Neural progenitor cell (in vitro differentiated cells): ENCODE results near the gene SLC2A11. TPM values are rescaled to one million over a fixed set of nuclear protein-coding genes. Genes with fewer than 3 reads are reported as not detected.

ENCODE experiments used
- DNase-seq: peaks from one replicate; pipeline ENCODE4 v3.0.0-alpha.2; 2016; ENCODE audit warnings: low spot score
- H2AFZ ChIP-seq: fragments of 200-600 bp; sonication (generic); replicated peaks from 2 replicates; pipeline ENCODE4 v1.6.1; 2016; ENCODE audit warnings: antibody characterized with exemption
- H3F3A ChIP-seq: fragments of 200-600 bp; sonication (generic); 2 replicates; pipeline ENCODE4 v1.6.1; 2016; ENCODE audit warnings: antibody characterized with exemption, low read depth
- H3K27ac ChIP-seq: fragments of 200-600 bp; sonication (generic); 2 replicates; pipeline ENCODE4 v1.5.1; 2016; ENCODE audit warnings: mild to moderate bottlenecking
- H3K27me3 ChIP-seq: fragments of 200-600 bp; sonication (generic); 2 replicates; pipeline ENCODE4 v1.6.1; 2016; ENCODE audit warnings: mild to moderate bottlenecking, moderate library complexity
- H3K36me3 ChIP-seq: fragments of 200-600 bp; sonication (generic); 2 replicates; pipeline ENCODE4 v1.5.1; 2016
- H3K4me1 ChIP-seq: fragments of 200-600 bp; sonication (generic); 2 replicates; pipeline ENCODE4 v1.6.1; 2016; ENCODE audit warnings: mixed run types
- H3K4me2 ChIP-seq: fragments of 200-600 bp; sonication (generic); 2 replicates; pipeline ENCODE4 v1.6.1; 2016
- H3K4me3 ChIP-seq: fragments of 200-600 bp; sonication (generic); 2 replicates; pipeline ENCODE4 v1.5.1; 2016
- H3K79me2 ChIP-seq: fragments of 200-600 bp; sonication (generic); 2 replicates; pipeline ENCODE4 v1.6.1; 2016; ENCODE audit warnings: low read depth
- H3K9ac ChIP-seq: fragments of 200-600 bp; sonication (generic); 2 replicates; pipeline ENCODE4 v1.6.1; 2016
- H3K9me3 ChIP-seq: fragments of 200-600 bp; sonication (generic); 2 replicates; pipeline ENCODE4 v1.5.1; 2016; ENCODE audit warnings: low read depth
- H4K20me1 ChIP-seq: fragments of 200-600 bp; sonication (generic); 2 replicates; pipeline ENCODE4 v1.6.1; 2016; ENCODE audit warnings: low read depth
- H3K27ac Mint-ChIP-seq: 3 replicates; pipeline ENCODE4 v1.8.0; 2021; ENCODE audit warnings: mixed read lengths
- H3K27me3 Mint-ChIP-seq: 2 replicates; pipeline ENCODE4 v1.8.0; 2022; ENCODE audit warnings: low read depth, mild to moderate bottlenecking, inconsistent platforms, moderate library complexity, mixed read lengths; ENCODE audit not compliant: insufficient read depth
- H3K36me3 Mint-ChIP-seq: 3 replicates; pipeline ENCODE4 v1.8.0; 2021; ENCODE audit warnings: mixed read lengths
- H3K4me1 Mint-ChIP-seq: 3 replicates; pipeline ENCODE4 v1.8.0; 2021; ENCODE audit warnings: mixed read lengths
- H3K4me3 Mint-ChIP-seq: 3 replicates; pipeline ENCODE4 v1.8.0; 2021; ENCODE audit warnings: mild to moderate bottlenecking, moderate library complexity, mixed read lengths
- H3K9me3 Mint-ChIP-seq: 3 replicates; pipeline ENCODE4 v1.8.0; 2020; ENCODE audit warnings: mixed read lengths
- CTCF ChIP-seq: fragments of 200-600 bp; sonication (generic); IDR thresholded peaks from 2 replicates; pipeline ENCODE4 v1.5.1; 2017; ENCODE audit warnings: antibody characterized with exemption, mild to moderate bottlenecking
- EZH2 ChIP-seq: fragments of 200-600 bp; sonication (generic); IDR thresholded peaks from 2 replicates; pipeline ENCODE4 v1.6.1; 2017; ENCODE audit warnings: antibody characterized with exemption, mild to moderate bottlenecking, moderate library complexity
- EZH2phosphoT487 ChIP-seq: fragments of 200-600 bp; sonication (generic); IDR thresholded peaks from 2 replicates; pipeline ENCODE4 v1.6.1; 2017; ENCODE audit warnings: antibody characterized with exemption
- total RNA-seq: library from RNA; depleted of rRNA; stranded (reverse); fragments of >200 nt; gene quantifications from 2 replicates; pipeline ENCODE4 v1.2.3, GENCODE V29; 2015; ENCODE audit warnings: low replicate concordance

The SLC2A11 gene
- total RNA-seq, 1 donor from 2014 or later: 3.8 TPM

DNA sequence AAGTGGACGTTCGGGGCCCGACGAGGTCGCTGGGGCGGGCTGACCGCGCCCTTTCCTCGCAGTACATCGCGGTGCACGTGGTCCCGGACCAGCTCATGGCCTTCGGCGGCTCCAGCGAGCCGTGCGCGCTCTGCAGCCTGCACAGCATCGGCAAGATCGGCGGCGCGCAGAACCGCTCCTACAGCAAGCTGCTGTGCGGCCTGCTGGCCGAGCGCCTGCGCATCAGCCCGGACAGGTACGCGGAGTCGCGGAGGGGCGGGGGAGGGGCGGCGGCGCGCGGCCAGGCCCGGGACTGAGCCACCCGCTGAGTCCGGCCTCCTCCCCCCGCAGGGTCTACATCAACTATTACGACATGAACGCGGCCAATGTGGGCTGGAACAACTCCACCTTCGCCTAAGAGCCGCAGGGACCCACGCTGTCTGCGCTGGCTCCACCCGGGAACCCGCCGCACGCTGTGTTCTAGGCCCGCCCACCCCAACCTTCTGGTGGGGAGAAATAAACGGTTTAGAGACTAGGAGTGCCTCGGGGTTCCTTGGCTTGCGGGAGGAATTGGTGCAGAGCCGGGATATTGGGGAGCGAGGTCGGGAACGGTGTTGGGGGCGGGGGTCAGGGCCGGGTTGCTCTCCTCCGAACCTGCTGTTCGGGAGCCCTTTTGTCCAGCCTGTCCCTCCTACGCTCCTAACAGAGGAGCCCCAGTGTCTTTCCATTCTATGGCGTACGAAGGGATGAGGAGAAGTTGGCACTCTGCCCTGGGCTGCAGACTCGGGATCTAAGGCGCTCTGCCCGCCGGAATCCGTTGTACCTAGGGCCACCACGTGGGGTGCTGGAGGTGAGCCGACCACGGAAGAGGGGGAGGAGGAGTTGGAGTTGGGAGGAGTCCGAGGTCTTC lies 37.3 kb downstream of the SLC2A11 start:
- peaks cover 23% of the 10 kb centered on the region for H3K36me3 Mint-ChIP-seq
- peaks cover 16% of the 10 kb centered on the region for H3K27me3 Mint-ChIP-seq
- peaks cover 27% of the 10 kb centered on the region for H3K79me2 ChIP-seq
- H3K9me3 Mint-ChIP-seq: peaks cover 5% of the 10 kb centered on the region
- H3K4me3 Mint-ChIP-seq: peak overlapping the region; percentile 94
- H3K9me3 ChIP-seq: no peaks in the 10 kb centered on the region
- H3K4me2 ChIP-seq: peak overlapping the region; percentile 80
- peaks cover 34% of the 10 kb centered on the region for H3K4me1 Mint-ChIP-seq
- peaks cover 58% of the 10 kb centered on the region for H3F3A ChIP-seq
- no peak overlapping the region for H2AFZ ChIP-seq
- H3K27ac Mint-ChIP-seq: peak overlapping the region; percentile 91
- peaks cover 19% of the 10 kb centered on the region for H3K4me1 ChIP-seq
- peak overlapping the region; percentile 69 for H3K4me3 ChIP-seq
- H4K20me1 ChIP-seq: peaks cover 37% of the 10 kb centered on the region
- no peaks in the 10 kb centered on the region for H3K27me3 ChIP-seq
- peak overlapping the region; percentile 83 for H3K27ac ChIP-seq
- peak overlapping the region; percentile 25 for H3K9ac ChIP-seq
- TF ChIP-seq CTCF: peak; percentile 54
- no peak for TF ChIP-seq EZH2
- no peak for TF ChIP-seq EZH2phosphoT487
- peak; percentile 90 for DNase-seq
- no peaks in the 10 kb centered on the region for H3K36me3 ChIP-seq

DNA sequence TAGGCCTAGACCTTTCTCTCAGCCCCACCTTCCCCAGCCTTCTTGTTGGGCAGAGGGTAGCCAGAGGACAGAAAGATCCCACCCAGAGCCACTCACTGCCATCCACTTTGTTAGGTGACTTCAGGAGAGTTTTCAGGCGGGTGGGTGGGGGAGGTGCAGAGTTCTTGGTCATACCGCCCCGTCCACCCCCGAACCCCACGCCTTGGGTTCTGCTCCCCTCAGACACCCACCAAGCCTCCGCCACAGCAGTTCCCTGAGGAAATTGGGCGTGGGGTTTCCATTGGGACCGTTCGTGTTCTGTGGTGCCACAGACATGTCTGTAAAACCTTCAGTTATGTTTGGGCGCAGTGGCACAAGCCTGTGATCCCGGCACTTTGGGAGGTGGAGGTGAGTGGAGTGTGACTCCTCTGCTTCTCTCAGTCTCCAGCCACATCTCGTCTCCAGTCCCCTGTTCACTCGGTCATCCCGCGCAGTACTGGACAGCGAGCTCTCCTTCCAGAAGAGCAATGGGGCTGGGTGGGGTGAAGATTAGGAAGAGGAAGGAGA lies 38.0 kb downstream of the SLC2A11 start:
- Mint-ChIP-seq H3K4me1 (peaks cover 34% of the 10 kb centered on the region), H3K27me3 (peaks cover 13% of the 10 kb centered on the region), H3K4me3 (peak overlapping the region; percentile 94), H3K9me3 (peaks cover 5% of the 10 kb centered on the region), H3K27ac (peak overlapping the region; percentile 91), H3K36me3 (peaks cover 30% of the 10 kb centered on the region)
- Histone ChIP-seq H4K20me1 (peaks cover 37% of the 10 kb centered on the region), H3K27me3 (no peaks in the 10 kb centered on the region), H3K4me1 (peaks cover 19% of the 10 kb centered on the region), H3K36me3 (no peaks in the 10 kb centered on the region), H3F3A (peaks cover 58% of the 10 kb centered on the region), H3K9ac (no peak overlapping the region), H2AFZ (no peak overlapping the region), H3K27ac (no peak overlapping the region), H3K4me3 (peak overlapping the region; percentile 69), H3K4me2 (peak overlapping the region; percentile 80), H3K9me3 (no peaks in the 10 kb centered on the region), H3K79me2 (peaks cover 27% of the 10 kb centered on the region)
- no peak for DNase-seq
- no peak for TF ChIP-seq CTCF
- TF ChIP-seq EZH2phosphoT487: no peak
- no peak for TF ChIP-seq EZH2

GRCh38 chr22:23896166-23896522 lies 38.5 kb downstream of the SLC2A11 start:
- peaks cover 19% of the 10 kb centered on the region for H3K4me1 ChIP-seq
- no peaks in the 10 kb centered on the region for H3K36me3 ChIP-seq
- Mint-ChIP-seq H3K36me3 (peaks cover 33% of the 10 kb centered on the region), H3K27me3 (peaks cover 13% of the 10 kb centered on the region), H3K9me3 (peaks cover 5% of the 10 kb centered on the region), H3K4me3 (peak overlapping the region; percentile 94), H3K4me1 (peaks cover 34% of the 10 kb centered on the region), H3K27ac (no peak overlapping the region)
- no peak overlapping the region for H3K9ac ChIP-seq
- TF ChIP-seq CTCF: no peak
- no peak for TF ChIP-seq EZH2phosphoT487
- no peak for TF ChIP-seq EZH2
- no peaks in the 10 kb centered on the region for H3K27me3 ChIP-seq
- H3K27ac ChIP-seq: no peak overlapping the region
- no peaks in the 10 kb centered on the region for H3K9me3 ChIP-seq
- H3K4me2 ChIP-seq: peak overlapping the region; percentile 80
- peaks cover 58% of the 10 kb centered on the region for H3F3A ChIP-seq
- peaks cover 37% of the 10 kb centered on the region for H4K20me1 ChIP-seq
- H2AFZ ChIP-seq: no peak overlapping the region
- peak overlapping the region; percentile 69 for H3K4me3 ChIP-seq
- H3K79me2 ChIP-seq: peaks cover 27% of the 10 kb centered on the region
- DNase-seq: no peak
